Natural killer cell (primary cell): ENCODE results near the gene AIF1L. TPM values are rescaled to one million over a fixed set of nuclear protein-coding genes. Genes with fewer than 3 reads are reported as not detected.

ENCODE experiments used
- ATAC-seq, 3 donors: fragments of 150-1000 bp in 2 of 3; fragments of 200-7000 bp in 1 of 3; cut with Tn5 transposase; 1 replicate in 1 of 3; 2 replicates in 2 of 3; pipeline ENCODE4 v1.10.0; 2021; ENCODE audit warnings: mild to moderate bottlenecking in 2 of 3, moderate library complexity in 2 of 3
- DNase-seq, 2 donors: peaks; one replicate each; pipeline versions ENCODE4 v3.0.0 to v3.0.0-alpha.2; 2013 to 2021; ENCODE audit warnings: mixed read lengths in 1 of 2
- H3K27ac ChIP-seq: one replicate; pipeline ENCODE4 v1.5.1; 2013; ENCODE audit warnings: mild to moderate bottlenecking, low read length
- H3K27me3 ChIP-seq: one replicate; pipeline ENCODE4 v1.6.1; 2013; ENCODE audit warnings: low read length; ENCODE audit not compliant: control insufficient read depth, insufficient read depth
- H3K36me3 ChIP-seq: one replicate; pipeline ENCODE4 v1.6.1; 2013; ENCODE audit warnings: low read length; ENCODE audit not compliant: control insufficient read depth, insufficient read depth
- H3K4me1 ChIP-seq: one replicate; pipeline ENCODE4 v1.6.1; 2013; ENCODE audit warnings: low read length; ENCODE audit not compliant: control insufficient read depth, insufficient read depth
- H3K4me3 ChIP-seq: one replicate; pipeline ENCODE4 v1.5.1; 2013; ENCODE audit warnings: low read length
- H3K9me3 ChIP-seq: one replicate; pipeline ENCODE4 v1.6.1; 2013; ENCODE audit warnings: low read length; ENCODE audit not compliant: control insufficient read depth, insufficient read depth
- H3K27ac Mint-ChIP-seq, 2 donors: one replicate each; pipeline ENCODE4 v1.8.0; 2022; ENCODE audit warnings: mild to moderate bottlenecking in 2 of 2, mixed read lengths in 2 of 2, moderate library complexity in 1 of 2
- H3K27me3 Mint-ChIP-seq, 2 donors: one replicate each; pipeline ENCODE4 v1.8.0; 2022; ENCODE audit warnings: low read depth in 2 of 2, mixed read lengths in 2 of 2
- H3K36me3 Mint-ChIP-seq: one replicate; pipeline ENCODE4 v1.8.0; 2022; ENCODE audit warnings: mixed read lengths
- H3K4me1 Mint-ChIP-seq, 2 donors: one replicate each; pipeline ENCODE4 v1.8.0; 2022; ENCODE audit warnings: mixed read lengths in 2 of 2
- H3K4me3 Mint-ChIP-seq: one replicate; pipeline ENCODE4 v1.8.0; 2022; ENCODE audit warnings: mild to moderate bottlenecking, moderate library complexity, mixed read lengths
- H3K9me3 Mint-ChIP-seq, 2 donors: one replicate each; pipeline ENCODE4 v1.8.0; 2022; ENCODE audit warnings: mixed read lengths in 2 of 2
- WGBS: methylation state at CpG from one replicate; pipeline ENCODE4 v1.1.7; 2013; ENCODE audit warnings: missing lambda C conversion rate; ENCODE audit not compliant: insufficient coverage; 5-methylcytosine and 5-hydroxymethylcytosine counted together
- intact Hi-C: fragments of 100-400 bp; cut with micrococcal nuclease; formaldehyde crosslinking; loops from one replicate; pipeline ENCODE4 v1.14.2; 2022
- total RNA-seq, 4 donors: library from RNA; stranded (reverse); fragments of 120-200 nt in 1 of 4; gene quantifications; one replicate each; pipeline versions ENCODE4 v1.2.3 to v1.2.4, GENCODE V29; 2013 to 2022
- TF ChIP-seq, protein P1 (sequence below): fragments of 200-600 bp; IDR thresholded peaks from one replicate; pipeline ENCODE4 v1.8.0; 2022; ENCODE audit warnings: antibody characterized with exemption

The AIF1L gene
- total RNA-seq, 3 donors from 2014 or later (not counting 1 experiment from before 2014, with no cell fraction given) = not detected

DNA sequence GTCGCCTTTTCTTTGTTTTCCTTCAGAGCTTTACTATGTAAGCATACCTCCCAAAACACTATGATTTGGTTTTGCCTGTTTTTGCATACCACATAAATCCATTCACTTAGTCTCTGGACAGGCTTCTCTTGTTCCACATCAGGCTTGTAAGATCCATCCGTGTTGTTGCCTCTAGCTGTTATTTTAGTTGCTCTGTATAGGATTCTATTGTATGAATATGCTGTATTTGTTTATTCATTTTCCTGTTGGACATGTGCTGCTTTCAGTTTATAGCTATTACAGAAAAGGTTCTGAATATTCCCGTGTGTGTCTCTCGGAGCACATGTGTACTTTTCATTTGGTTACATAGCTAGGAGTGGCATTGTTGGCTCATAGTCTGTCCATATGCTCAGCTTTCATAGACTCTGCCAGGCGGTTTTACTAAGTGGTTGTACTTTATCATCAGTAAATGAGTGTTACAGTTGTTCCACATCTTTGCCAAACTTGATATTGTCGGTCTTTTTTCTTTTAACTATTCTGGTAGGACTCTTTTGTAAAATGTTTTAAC, 70.9 kb downstream of the AIF1L start:
- TF ChIP-seq, protein P1, sequence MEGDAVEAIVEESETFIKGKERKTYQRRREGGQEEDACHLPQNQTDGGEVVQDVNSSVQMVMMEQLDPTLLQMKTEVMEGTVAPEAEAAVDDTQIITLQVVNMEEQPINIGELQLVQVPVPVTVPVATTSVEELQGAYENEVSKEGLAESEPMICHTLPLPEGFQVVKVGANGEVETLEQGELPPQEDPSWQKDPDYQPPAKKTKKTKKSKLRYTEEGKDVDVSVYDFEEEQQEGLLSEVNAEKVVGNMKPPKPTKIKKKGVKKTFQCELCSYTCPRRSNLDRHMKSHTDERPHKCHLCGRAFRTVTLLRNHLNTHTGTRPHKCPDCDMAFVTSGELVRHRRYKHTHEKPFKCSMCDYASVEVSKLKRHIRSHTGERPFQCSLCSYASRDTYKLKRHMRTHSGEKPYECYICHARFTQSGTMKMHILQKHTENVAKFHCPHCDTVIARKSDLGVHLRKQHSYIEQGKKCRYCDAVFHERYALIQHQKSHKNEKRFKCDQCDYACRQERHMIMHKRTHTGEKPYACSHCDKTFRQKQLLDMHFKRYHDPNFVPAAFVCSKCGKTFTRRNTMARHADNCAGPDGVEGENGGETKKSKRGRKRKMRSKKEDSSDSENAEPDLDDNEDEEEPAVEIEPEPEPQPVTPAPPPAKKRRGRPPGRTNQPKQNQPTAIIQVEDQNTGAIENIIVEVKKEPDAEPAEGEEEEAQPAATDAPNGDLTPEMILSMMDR = no peak
- H3K36me3 ChIP-seq = peaks cover 50% of the 10 kb centered on the region

DNA sequence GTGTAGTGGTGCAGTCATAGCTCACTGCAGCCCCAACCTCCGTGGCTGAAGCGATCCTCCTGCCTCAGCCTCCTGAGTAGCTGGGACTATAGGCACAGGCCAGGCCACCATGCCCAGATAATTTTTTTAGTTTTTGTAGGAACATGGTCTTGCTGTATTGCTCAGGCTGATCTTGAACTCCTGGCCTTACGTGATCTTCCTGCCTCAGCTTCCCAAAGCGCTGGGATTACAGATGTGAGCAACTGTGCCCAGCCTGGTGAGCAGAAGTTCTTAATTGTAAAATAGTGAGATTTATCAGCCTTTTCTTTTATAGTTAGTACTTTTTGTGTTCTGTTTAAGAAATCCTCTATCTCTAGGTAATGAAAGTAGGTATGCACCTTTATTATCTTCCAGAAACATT, 71.6 kb downstream of the AIF1L start:
- DNase-seq = no peak
- H3K9me3 ChIP-seq = no peaks in the 10 kb centered on the region
- peaks cover 11% of the 10 kb centered on the region for H3K36me3 Mint-ChIP-seq
- H3K4me3 Mint-ChIP-seq = no peak overlapping the region
- TF ChIP-seq, protein P1 = no peak
- peaks cover 5 to 6% of the 10 kb centered on the region in 2 donors for H3K4me1 Mint-ChIP-seq
- H3K4me3 ChIP-seq = no peak overlapping the region
- no peak overlapping the region for H3K27ac ChIP-seq
- H3K36me3 ChIP-seq = peaks cover 43% of the 10 kb centered on the region
- ATAC-seq = no peak
- H3K4me1 ChIP-seq = no peaks in the 10 kb centered on the region
- intact Hi-C loops = no loop called here
- no peaks in the 10 kb centered on the region for H3K27me3 Mint-ChIP-seq
- no peak overlapping the region for H3K27ac Mint-ChIP-seq
- 96% methylated on average over 4 of the region's 4 CpGs for WGBS
- no peaks in the 10 kb centered on the region for H3K27me3 ChIP-seq
- no peaks in the 10 kb centered on the region for H3K9me3 Mint-ChIP-seq

More for the DNA sequence above, 70.9 kb downstream of the AIF1L start:
- Histone ChIP-seq H3K4me1 (no peaks in the 10 kb centered on the region), H3K9me3 (no peaks in the 10 kb centered on the region), H3K4me3 (no peak overlapping the region), H3K27ac (no peak overlapping the region), H3K27me3 (no peaks in the 10 kb centered on the region)
- peaks cover 5 to 6% of the 10 kb centered on the region in 2 donors for H3K4me1 Mint-ChIP-seq
- no peaks in the 10 kb centered on the region for H3K27me3 Mint-ChIP-seq
- ATAC-seq = no peak
- intact Hi-C loops = no loop called here
- H3K27ac Mint-ChIP-seq = no peak overlapping the region
- peaks cover 18% of the 10 kb centered on the region for H3K36me3 Mint-ChIP-seq
- H3K9me3 Mint-ChIP-seq = no peaks in the 10 kb centered on the region
- WGBS = 94% methylated on average over 6 of the region's 6 CpGs
- H3K4me3 Mint-ChIP-seq = no peak overlapping the region
- DNase-seq = no peak

DNA sequence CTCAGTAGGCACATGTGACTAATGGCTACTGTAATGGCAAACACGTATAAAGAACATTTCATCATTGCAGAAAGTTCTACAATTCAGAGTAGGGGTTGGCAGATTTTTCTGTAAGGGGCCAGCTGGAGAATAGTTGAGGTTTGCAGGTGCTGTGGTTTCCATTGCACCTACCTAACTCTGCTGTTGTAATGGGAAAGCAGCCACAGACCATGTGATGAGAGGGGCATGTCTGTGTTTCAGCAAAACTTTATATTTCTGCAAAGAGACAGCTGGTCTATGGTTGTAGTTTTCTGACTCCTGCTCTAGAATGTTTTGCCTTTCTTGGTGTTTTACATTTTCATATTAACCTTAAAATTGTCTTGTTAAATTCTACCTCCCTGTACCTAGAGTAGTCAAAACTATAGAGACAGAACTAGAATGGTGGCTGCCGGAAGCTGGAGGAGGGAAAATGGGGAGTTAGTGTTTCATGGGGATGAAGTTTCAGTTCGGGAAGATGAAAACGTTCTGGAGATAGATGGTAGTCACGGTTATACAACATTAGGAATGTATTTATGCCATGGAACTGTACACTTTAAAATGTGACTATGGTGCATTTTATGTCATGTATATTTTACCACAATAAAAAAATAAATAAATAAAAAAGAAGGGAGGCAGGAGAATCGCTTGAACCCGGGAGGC, 73.4 kb downstream of the AIF1L start:
- Mint-ChIP-seq H3K4me3 (no peak overlapping the region), H3K4me1 (peaks cover 5 to 6% of the 10 kb centered on the region in 2 donors), H3K27me3 (no peaks in the 10 kb centered on the region), H3K36me3 (no peaks in the 10 kb centered on the region), H3K9me3 (no peaks in the 10 kb centered on the region), H3K27ac (no peak overlapping the region)
- Histone ChIP-seq H3K27me3 (no peaks in the 10 kb centered on the region), H3K4me3 (no peak overlapping the region), H3K9me3 (no peaks in the 10 kb centered on the region), H3K4me1 (no peaks in the 10 kb centered on the region), H3K36me3 (peaks cover 34% of the 10 kb centered on the region), H3K27ac (no peak overlapping the region)
- intact Hi-C loops = no loop called here
- TF ChIP-seq, protein P1 = no peak
- DNase-seq = no peak
- 98% methylated on average over 7 of the region's 7 CpGs for WGBS
- ATAC-seq = no peak

Other genes starting within 250 kb of the AIF1L start
- not detected for gene QRFP, start 199.7 kb upstream of the AIF1L start, total RNA-seq
- not detected for gene FIBCD1, start 157.3 kb upstream of the AIF1L start, total RNA-seq
- gene LAMC3, start 87.4 kb upstream of the AIF1L start, total RNA-seq = not detected
- 100 to 1,000 TPM; 125 to 133 (median 132) TPM for gene NUP214, start 29.1 kb downstream of the AIF1L start, total RNA-seq
- 10 to 100 TPM; 57.6 to 91.7 (median 88.3) TPM for gene FAM78A, start 180.0 kb downstream of the AIF1L start, total RNA-seq
- gene PLPP7, start 193.2 kb downstream of the AIF1L start, total RNA-seq = under 1 TPM; 0.28 to 0.59 (median 0.34) TPM